CD4-positive, alpha-beta T cell (primary cell): ENCODE measurements around the gene LRRK1. TPM values are rescaled to one million over a fixed set of nuclear protein-coding genes. Genes with fewer than 3 reads are reported as not detected.

Source experiments
- ATAC-seq: fragments of 200-7000 bp; cut with Tn5 transposase; one replicate; pipeline ENCODE4 v1.10.0; 2022; ENCODE audit warnings: mild to moderate bottlenecking; ENCODE audit not compliant: poor library complexity
- CTCF ChIA-PET: fragments of 350-600 bp; sonication (Branson Sonifier 250); formaldehyde crosslinking; loops from one replicate; lab custom pipeline; 2021; ENCODE audit warnings: antibody characterized with exemption, inconsistent platforms; lab: Charles Lee
- POLR2A ChIA-PET: fragments of 350-600 bp; sonication (Branson Sonifier 250); formaldehyde crosslinking; loops from one replicate; lab custom pipeline; 2021; ENCODE audit warnings: antibody characterized with exemption, inconsistent platforms; lab: Charles Lee
- DNase-seq, 14 experiments: peaks; one replicate each; pipeline ENCODE4 v3.0.0-alpha.2; 2013 to 2020; ENCODE audit warnings: mixed read lengths in 2 of 14
- H3K27ac ChIP-seq, 2 donors: one replicate each; pipeline versions ENCODE4 v1.5.1 to v1.7.0; 2013; ENCODE audit warnings: low read length in 2 of 2, low read depth in 1 of 2, mild to moderate bottlenecking in 1 of 2
- H3K27me3 ChIP-seq, 2 experiments: 1 replicate in 1 of 2; 2 replicates in 1 of 2; pipeline versions ENCODE4 v1.6.1 to v1.7.0; 2013; ENCODE audit warnings: low read length in 2 of 2, control low read depth in 1 of 2, mild to moderate bottlenecking in 1 of 2, moderate library complexity in 1 of 2; ENCODE audit not compliant: insufficient read depth in 2 of 2, control insufficient read depth in 1 of 2
- H3K36me3 ChIP-seq: one replicate; pipeline ENCODE4 v1.6.1; 2013; ENCODE audit warnings: low read length, control low read depth; ENCODE audit not compliant: insufficient read depth
- H3K4me1 ChIP-seq: one replicate; pipeline ENCODE4 v1.6.1; 2013; ENCODE audit warnings: low read length, control low read depth; ENCODE audit not compliant: insufficient read depth
- H3K4me3 ChIP-seq: one replicate; pipeline ENCODE4 v1.5.1; 2013; ENCODE audit warnings: mild to moderate bottlenecking, low read length, moderate library complexity
- H3K9me3 ChIP-seq, 2 experiments: 1 replicate in 1 of 2; 2 replicates in 1 of 2; pipeline versions ENCODE4 v1.6.1 to v1.7.0; 2013; ENCODE audit warnings: low read length in 2 of 2, mild to moderate bottlenecking in 2 of 2, control low read depth in 1 of 2, moderate library complexity in 1 of 2; ENCODE audit not compliant: control insufficient read depth in 1 of 2, insufficient read depth in 1 of 2
- H3K27ac Mint-ChIP-seq: one replicate; pipeline ENCODE4 v1.8.0; 2020; ENCODE audit warnings: mixed read lengths
- H3K27me3 Mint-ChIP-seq: one replicate; pipeline ENCODE4 v1.8.0; 2021; ENCODE audit warnings: mixed read lengths
- H3K36me3 Mint-ChIP-seq: one replicate; pipeline ENCODE4 v1.8.0; 2021; ENCODE audit warnings: low read depth, mixed read lengths
- H3K4me1 Mint-ChIP-seq: one replicate; pipeline ENCODE4 v1.8.0; 2021; ENCODE audit warnings: low read depth, mixed read lengths
- H3K4me3 Mint-ChIP-seq: one replicate; pipeline ENCODE4 v1.8.0; 2020; ENCODE audit warnings: mild to moderate bottlenecking, mixed read lengths
- H3K9me3 Mint-ChIP-seq: one replicate; pipeline ENCODE4 v1.8.0; 2020; ENCODE audit warnings: mixed read lengths
- intact Hi-C, 2 experiments: fragments of 100-400 bp; cut with DNase I in 1 of 2; cut with micrococcal nuclease in 1 of 2; formaldehyde crosslinking; loops; one replicate each; pipeline versions ENCODE4 v1.15.1 to v1.9.0; 2023 to 2025; cut with DNase I, micrococcal nuclease
- total RNA-seq, 174 experiments: library from RNA in 2 of 174; stranded (reverse) in 2 of 174; gene quantifications; one replicate each; pipeline ENCODE4 v1.2.3 and lab custom pipeline; 2021 to 2026
- TF ChIP-seq, protein P1 (sequence below): fragments of 200-600 bp; IDR thresholded peaks from one replicate; pipeline ENCODE4 v1.8.0; 2022; ENCODE audit warnings: antibody characterized with exemption, mild to moderate bottlenecking

The LRRK1 gene
- total RNA-seq, 2 experiments from 2014 or later, result 0.60 to 0.73 TPM

DNA sequence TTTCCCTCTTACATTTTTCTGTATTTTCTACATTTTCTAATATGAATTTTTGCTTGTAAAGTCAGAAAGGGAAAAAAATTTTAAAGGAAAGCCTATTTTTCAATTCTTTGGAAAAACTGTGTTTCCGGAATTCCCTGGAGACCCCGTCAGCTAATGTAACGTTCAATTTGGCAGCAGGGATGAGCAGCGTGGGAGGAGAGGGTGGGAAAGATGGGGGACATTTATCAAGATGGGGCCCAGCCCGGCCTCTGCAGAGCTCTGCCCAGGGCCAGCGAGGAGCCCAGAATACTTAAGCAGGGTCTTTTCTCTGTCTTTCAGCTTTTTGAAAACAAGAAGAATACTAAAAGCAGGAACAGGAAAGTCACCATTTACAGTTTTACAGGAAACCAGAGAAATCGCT lies 129.0 kb downstream of the LRRK1 start:
- ChIA-PET POLR2A (no interaction called here), CTCF (no interaction called here)
- H3K4me3 ChIP-seq, result no peak overlapping the region
- DNase-seq, result no peak
- Mint-ChIP-seq H3K4me3 (no peak overlapping the region), H3K9me3 (no peaks in the 10 kb centered on the region), H3K27ac (no peak overlapping the region), H3K4me1 (no peaks in the 10 kb centered on the region), H3K36me3 (no peaks in the 10 kb centered on the region), H3K27me3 (peaks cover 16% of the 10 kb centered on the region)
- no peaks in the 10 kb centered on the region for H3K36me3 ChIP-seq
- no peak for ATAC-seq
- intact Hi-C loops, result no loop called here
- no peak overlapping the region for H3K27ac ChIP-seq
- peaks cover 2 to 6% of the 10 kb centered on the region in 2 experiments for H3K27me3 ChIP-seq
- TF ChIP-seq, protein P1, sequence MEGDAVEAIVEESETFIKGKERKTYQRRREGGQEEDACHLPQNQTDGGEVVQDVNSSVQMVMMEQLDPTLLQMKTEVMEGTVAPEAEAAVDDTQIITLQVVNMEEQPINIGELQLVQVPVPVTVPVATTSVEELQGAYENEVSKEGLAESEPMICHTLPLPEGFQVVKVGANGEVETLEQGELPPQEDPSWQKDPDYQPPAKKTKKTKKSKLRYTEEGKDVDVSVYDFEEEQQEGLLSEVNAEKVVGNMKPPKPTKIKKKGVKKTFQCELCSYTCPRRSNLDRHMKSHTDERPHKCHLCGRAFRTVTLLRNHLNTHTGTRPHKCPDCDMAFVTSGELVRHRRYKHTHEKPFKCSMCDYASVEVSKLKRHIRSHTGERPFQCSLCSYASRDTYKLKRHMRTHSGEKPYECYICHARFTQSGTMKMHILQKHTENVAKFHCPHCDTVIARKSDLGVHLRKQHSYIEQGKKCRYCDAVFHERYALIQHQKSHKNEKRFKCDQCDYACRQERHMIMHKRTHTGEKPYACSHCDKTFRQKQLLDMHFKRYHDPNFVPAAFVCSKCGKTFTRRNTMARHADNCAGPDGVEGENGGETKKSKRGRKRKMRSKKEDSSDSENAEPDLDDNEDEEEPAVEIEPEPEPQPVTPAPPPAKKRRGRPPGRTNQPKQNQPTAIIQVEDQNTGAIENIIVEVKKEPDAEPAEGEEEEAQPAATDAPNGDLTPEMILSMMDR, result no peak
- peaks cover 0 to under 1% of the 10 kb centered on the region in 2 experiments for H3K9me3 ChIP-seq
- no peaks in the 10 kb centered on the region for H3K4me1 ChIP-seq

DNA sequence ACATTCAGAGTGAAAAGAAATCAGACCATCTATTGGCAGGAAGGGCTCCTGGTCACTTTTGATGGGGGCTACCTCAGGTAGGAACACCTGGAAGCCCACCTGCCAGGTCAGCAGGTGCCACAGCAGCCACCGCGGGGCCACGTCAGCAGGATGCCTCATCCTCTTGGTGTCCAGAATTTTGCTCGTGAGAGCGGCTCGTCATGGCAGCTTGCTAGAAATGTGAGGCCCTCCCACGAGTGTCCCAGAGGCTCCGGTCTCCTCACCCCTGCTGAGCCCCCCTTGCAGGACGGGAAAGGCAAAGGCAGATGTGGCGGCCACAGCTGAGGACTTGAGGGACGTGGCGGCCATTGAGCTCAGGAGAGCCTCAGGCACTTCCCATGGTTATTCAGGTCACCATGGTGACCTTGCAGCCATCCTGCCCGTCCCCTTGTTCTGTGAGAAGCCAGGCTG lies 129.4 kb downstream of the LRRK1 start:
- no peaks in the 10 kb centered on the region for H3K4me1 Mint-ChIP-seq
- ChIA-PET POLR2A (no interaction called here), CTCF (no interaction called here)
- no peaks in the 10 kb centered on the region for H3K9me3 ChIP-seq
- intact Hi-C loops, result no loop called here
- peaks cover 13% of the 10 kb centered on the region for H3K27me3 Mint-ChIP-seq
- H3K4me1 ChIP-seq, result no peaks in the 10 kb centered on the region
- no peaks in the 10 kb centered on the region for H3K36me3 ChIP-seq
- ATAC-seq (no peak), DNase-seq (peak in 1 of 14 experiments; percentile 22)
- no peaks in the 10 kb centered on the region for H3K36me3 Mint-ChIP-seq
- H3K9me3 Mint-ChIP-seq, result no peaks in the 10 kb centered on the region
- TF ChIP-seq, protein P1, result no peak
- H3K27ac ChIP-seq, result no peak overlapping the region
- no peak overlapping the region for H3K4me3 Mint-ChIP-seq
- no peak overlapping the region for H3K4me3 ChIP-seq
- peaks cover 0 to 6% of the 10 kb centered on the region in 2 experiments for H3K27me3 ChIP-seq
- H3K27ac Mint-ChIP-seq, result no peak overlapping the region

DNA sequence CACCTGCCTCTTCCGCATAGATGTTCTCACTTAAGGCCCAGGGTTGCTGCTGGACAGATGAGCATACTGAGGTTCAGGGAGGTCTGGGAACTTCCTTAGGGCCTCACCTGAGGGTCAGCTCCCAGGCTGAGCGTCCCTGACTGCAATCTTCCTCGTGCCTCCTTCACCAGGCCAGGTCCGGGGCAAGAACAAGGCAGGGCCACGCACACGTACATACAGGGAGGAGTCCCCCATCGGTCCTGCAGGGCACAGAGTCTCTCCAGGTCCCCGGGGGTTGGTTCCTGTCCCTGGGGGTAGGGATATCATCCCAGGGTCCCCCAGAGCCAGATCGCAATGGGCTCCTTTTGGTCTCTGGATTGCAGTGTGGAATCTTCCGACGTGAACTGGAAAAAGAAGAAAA lies 130.1 kb downstream of the LRRK1 start:
- no peaks in the 10 kb centered on the region for H3K36me3 Mint-ChIP-seq
- peaks cover 7% of the 10 kb centered on the region for H3K27me3 Mint-ChIP-seq
- Histone ChIP-seq H3K9me3 (no peaks in the 10 kb centered on the region), H3K27ac (no peak overlapping the region), H3K27me3 (peaks cover 0 to 3% of the 10 kb centered on the region in 2 experiments), H3K36me3 (no peaks in the 10 kb centered on the region), H3K4me1 (no peaks in the 10 kb centered on the region), H3K4me3 (no peak overlapping the region)
- ChIA-PET POLR2A (no interaction called here), CTCF (no interaction called here)
- no peak overlapping the region for H3K4me3 Mint-ChIP-seq
- TF ChIP-seq, protein P1, result no peak
- H3K27ac Mint-ChIP-seq, result no peak overlapping the region
- no peaks in the 10 kb centered on the region for H3K9me3 Mint-ChIP-seq
- intact Hi-C loops, result no loop called here
- H3K4me1 Mint-ChIP-seq, result no peaks in the 10 kb centered on the region
- ATAC-seq (no peak), DNase-seq (no peak)
